ENCODE results near the gene CAMSAP1.

The CAMSAP1 gene

DNA sequence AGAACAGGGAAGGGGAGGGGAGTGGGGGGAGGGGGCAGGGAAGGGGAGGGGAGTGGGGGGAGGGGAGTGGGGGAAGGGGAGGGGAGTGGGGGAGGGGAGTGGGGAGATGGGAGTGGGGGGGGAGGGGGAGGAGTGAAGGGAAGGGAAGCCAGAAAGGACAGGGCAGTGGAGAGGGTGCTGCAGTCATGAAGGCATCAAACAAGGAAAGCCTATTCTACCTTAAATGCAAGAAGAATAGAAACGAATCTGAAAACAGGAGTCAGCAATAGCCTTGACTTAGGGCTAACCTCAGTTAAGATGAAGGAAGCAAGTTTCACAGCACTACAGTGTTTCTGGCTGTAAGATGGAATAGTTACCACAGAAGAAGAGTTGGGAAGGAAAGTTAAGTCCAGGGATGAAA lies 59.5 kb downstream of the CAMSAP1 start:
- peaks cover 34% of the 10 kb centered on the region for H3K9me3 Mint-ChIP-seq

DNA sequence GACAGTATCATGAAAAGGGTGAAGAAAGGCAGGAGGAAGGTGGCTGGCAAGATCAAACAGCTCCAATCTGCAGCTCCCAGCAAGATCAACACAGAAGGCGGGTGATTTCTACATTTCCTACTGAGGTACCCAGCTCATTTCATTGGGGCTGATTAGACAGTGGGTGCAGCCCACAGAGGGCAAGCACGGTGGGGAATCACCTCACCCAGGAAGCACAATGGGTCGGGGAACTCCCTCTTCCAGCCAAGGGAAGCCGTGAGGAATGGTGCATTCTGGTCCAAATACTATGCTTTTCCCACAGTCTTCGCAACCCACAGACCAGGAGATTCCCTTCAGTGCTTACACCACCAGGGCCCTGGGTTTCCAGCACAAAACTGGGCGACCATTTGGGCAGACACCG lies 66.8 kb downstream of the CAMSAP1 start:
- TF ChIP-seq, protein P1, sequence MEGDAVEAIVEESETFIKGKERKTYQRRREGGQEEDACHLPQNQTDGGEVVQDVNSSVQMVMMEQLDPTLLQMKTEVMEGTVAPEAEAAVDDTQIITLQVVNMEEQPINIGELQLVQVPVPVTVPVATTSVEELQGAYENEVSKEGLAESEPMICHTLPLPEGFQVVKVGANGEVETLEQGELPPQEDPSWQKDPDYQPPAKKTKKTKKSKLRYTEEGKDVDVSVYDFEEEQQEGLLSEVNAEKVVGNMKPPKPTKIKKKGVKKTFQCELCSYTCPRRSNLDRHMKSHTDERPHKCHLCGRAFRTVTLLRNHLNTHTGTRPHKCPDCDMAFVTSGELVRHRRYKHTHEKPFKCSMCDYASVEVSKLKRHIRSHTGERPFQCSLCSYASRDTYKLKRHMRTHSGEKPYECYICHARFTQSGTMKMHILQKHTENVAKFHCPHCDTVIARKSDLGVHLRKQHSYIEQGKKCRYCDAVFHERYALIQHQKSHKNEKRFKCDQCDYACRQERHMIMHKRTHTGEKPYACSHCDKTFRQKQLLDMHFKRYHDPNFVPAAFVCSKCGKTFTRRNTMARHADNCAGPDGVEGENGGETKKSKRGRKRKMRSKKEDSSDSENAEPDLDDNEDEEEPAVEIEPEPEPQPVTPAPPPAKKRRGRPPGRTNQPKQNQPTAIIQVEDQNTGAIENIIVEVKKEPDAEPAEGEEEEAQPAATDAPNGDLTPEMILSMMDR (IDR thresholded peaks at IDR 0.05; ENCODE audit: unreplicated experiment in 3 of 3), result no peak
- H3K27me3 Mint-ChIP-seq (ENCODE audit: low read depth), result no peaks in the 10 kb centered on the region
- no peak overlapping the region for H3K27ac Mint-ChIP-seq
- peaks cover 27% of the 10 kb centered on the region for H3K9me3 Mint-ChIP-seq
- no peaks in the 10 kb centered on the region for H3K4me1 Mint-ChIP-seq
- H3K36me3 Mint-ChIP-seq (ENCODE audit: low read depth), result peaks cover 40% of the 10 kb centered on the region
- no peak overlapping the region for H3K4me3 Mint-ChIP-seq

More for the DNA sequence above, 59.5 kb downstream of the CAMSAP1 start:
- no peak overlapping the region for H3K4me3 Mint-ChIP-seq
- TF ChIP-seq, protein P1 (IDR thresholded peaks at IDR 0.05; ENCODE audit: unreplicated experiment in 3 of 3), result no peak
- no peaks in the 10 kb centered on the region for H3K27me3 Mint-ChIP-seq (ENCODE audit: low read depth)
- H3K27ac Mint-ChIP-seq, result no peak overlapping the region
- peaks cover 81% of the 10 kb centered on the region for H3K36me3 Mint-ChIP-seq (ENCODE audit: low read depth)
- no peaks in the 10 kb centered on the region for H3K4me1 Mint-ChIP-seq

DNA sequence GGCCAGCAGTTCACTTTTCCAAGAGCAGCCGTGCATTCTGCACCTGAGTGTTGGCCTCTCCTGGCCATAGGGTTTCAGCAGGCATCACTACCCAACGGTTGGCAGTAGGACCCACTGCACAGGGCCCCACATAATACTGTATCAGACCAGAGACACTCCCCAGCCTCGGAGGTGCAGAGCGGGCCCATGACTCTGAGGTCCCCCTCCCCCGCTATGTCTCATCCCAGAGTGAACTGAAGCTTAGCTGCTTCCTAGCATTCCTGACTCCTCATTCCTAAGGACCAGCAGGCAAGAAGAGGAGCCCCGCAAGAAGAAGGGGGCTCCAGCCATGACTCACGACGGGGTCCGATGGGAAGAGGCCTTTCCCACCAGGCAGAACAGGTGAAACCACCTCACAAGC lies 67.2 kb downstream of the CAMSAP1 start:
- TF ChIP-seq, protein P1 (IDR thresholded peaks at IDR 0.05; ENCODE audit: unreplicated experiment in 3 of 3), result no peak
- Mint-ChIP-seq H3K27ac (no peak overlapping the region), H3K4me3 (no peak overlapping the region), H3K4me1 (no peaks in the 10 kb centered on the region), H3K36me3 (ENCODE audit: low read depth) (peaks cover 36% of the 10 kb centered on the region), H3K27me3 (ENCODE audit: low read depth) (no peaks in the 10 kb centered on the region), H3K9me3 (peaks cover 22% of the 10 kb centered on the region)

DNA sequence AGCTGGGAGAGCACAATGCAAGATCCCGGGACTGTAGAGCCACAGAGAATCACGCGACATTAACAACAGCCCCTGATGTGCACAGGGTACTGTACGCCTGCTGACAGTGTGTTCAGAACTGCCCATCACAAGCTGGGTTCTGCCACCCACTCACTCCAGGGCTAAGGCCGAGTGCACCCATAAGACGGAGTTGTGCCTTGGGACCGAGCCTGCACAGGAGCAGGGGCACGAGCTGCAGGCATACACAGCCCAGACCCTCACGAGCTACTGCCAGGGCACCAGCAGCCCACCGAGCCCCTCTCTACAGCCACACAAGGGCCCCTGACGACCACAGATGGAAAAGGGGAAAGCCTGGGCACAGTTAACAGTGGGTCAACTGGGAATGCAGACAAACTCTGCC lies 67.8 kb downstream of the CAMSAP1 start:
- Mint-ChIP-seq H3K4me3 (no peak overlapping the region), H3K36me3 (ENCODE audit: low read depth) (peaks cover 30% of the 10 kb centered on the region), H3K27ac (no peak overlapping the region), H3K4me1 (no peaks in the 10 kb centered on the region), H3K27me3 (ENCODE audit: low read depth) (no peaks in the 10 kb centered on the region), H3K9me3 (peaks cover 16% of the 10 kb centered on the region)
- TF ChIP-seq, protein P1 (IDR thresholded peaks at IDR 0.05; ENCODE audit: unreplicated experiment in 3 of 3), result no peak

DNA sequence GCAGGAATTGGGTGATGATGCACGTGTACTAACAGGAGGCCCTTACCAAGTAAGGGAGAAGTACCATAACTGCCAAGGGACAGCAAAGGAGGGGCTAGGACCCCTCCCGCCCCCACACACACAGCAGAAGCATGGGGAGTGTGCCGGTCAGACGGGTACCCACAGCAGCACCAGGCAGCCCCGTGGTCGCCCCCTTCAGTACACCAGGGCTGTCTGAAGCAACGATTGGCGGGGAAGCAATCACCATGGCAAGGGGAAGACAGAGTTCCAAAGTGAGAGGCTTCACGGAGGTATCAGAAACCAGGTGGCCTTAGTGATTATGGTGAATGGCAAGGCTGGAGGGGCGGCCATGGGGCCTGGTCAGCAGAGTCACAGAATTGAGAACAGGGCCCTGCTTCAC lies 72.2 kb downstream of the CAMSAP1 start:
- Mint-ChIP-seq H3K9me3 (no peaks in the 10 kb centered on the region), H3K36me3 (ENCODE audit: low read depth) (peaks cover 18% of the 10 kb centered on the region), H3K4me3 (no peak overlapping the region), H3K27me3 (ENCODE audit: low read depth) (no peaks in the 10 kb centered on the region), H3K4me1 (no peaks in the 10 kb centered on the region), H3K27ac (no peak overlapping the region)
- TF ChIP-seq, protein P1 (IDR thresholded peaks at IDR 0.05; ENCODE audit: unreplicated experiment in 3 of 3), result no peak

DNA sequence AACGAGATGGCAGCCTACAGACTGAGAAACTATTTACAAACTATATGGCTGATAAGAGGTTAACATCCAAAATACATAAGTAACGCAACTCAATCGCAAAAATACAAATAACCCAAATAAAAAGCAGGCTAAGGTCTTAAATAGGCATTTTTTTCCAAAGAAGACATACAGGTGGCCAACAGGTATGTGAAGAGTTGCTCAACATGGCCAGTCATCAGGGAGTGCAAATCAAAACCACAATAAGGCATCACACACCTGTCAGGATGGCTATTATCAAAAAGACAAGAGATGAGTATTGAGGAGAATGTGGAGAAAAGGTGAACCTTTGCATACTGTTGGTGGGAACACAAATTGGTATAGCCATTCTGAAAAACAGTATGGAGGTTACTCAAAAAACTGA lies 73.5 kb downstream of the CAMSAP1 start:
- Mint-ChIP-seq H3K4me1 (no peaks in the 10 kb centered on the region), H3K4me3 (no peak overlapping the region), H3K9me3 (no peaks in the 10 kb centered on the region), H3K36me3 (ENCODE audit: low read depth) (peaks cover 27% of the 10 kb centered on the region), H3K27ac (no peak overlapping the region), H3K27me3 (ENCODE audit: low read depth) (no peaks in the 10 kb centered on the region)
- TF ChIP-seq, protein P1 (IDR thresholded peaks at IDR 0.05; ENCODE audit: unreplicated experiment in 3 of 3), result no peak
